WTC11 (cell line): ENCODE data around the gene PPP1R14D. TPM values are rescaled to one million over a fixed set of nuclear protein-coding genes. Genes with fewer than 3 reads are reported as not detected.

Source experiments
- ATAC-seq: fragments of 200-7000 bp; cut with Tn5 transposase; 2 replicates; pipeline ENCODE4 v1.10.0; 2021; ENCODE audit warnings: mild to moderate bottlenecking, moderate library complexity
- CTCF ChIA-PET: fragments of 300-600 bp; sonication (Branson Sonifier 250); formaldehyde crosslinking; loops from one replicate; lab custom pipeline; 2021; ENCODE audit warnings: antibody characterized with exemption; lab: Charles Lee
- POLR2A ChIA-PET: fragments of 350-600 bp; sonication (Branson Sonifier 250); formaldehyde crosslinking; loops from one replicate; lab custom pipeline; 2021; ENCODE audit warnings: antibody characterized with exemption; lab: Charles Lee
- DNase-seq: peaks from one replicate; pipeline ENCODE4 v3.0.0; 2021; ENCODE audit warnings: low spot score
- H3K27ac Mint-ChIP-seq: 2 replicates; pipeline ENCODE4 v1.8.0; 2021; ENCODE audit warnings: mixed read lengths
- H3K27me3 Mint-ChIP-seq: 2 replicates; pipeline ENCODE4 v1.8.0; 2021; ENCODE audit warnings: low read depth, mild to moderate bottlenecking, moderate library complexity, mixed read lengths
- H3K36me3 Mint-ChIP-seq: 2 replicates; pipeline ENCODE4 v1.8.0; 2021; ENCODE audit warnings: mixed read lengths
- H3K4me1 Mint-ChIP-seq: 2 replicates; pipeline ENCODE4 v1.8.0; 2022; ENCODE audit warnings: mixed read lengths
- H3K4me3 Mint-ChIP-seq: 2 replicates; pipeline ENCODE4 v1.8.0; 2021; ENCODE audit warnings: mild to moderate bottlenecking, moderate library complexity, mixed read lengths
- H3K9me3 Mint-ChIP-seq: 2 replicates; pipeline ENCODE4 v1.8.0; 2021; ENCODE audit warnings: mixed read lengths
- ATF2 ChIP-seq: sonication (generic); formaldehyde crosslinking; IDR thresholded peaks from 2 replicates; pipeline ENCODE4 v1.8.1; 2022; ENCODE audit warnings: low read depth, missing genetic modification reagents, borderline replicate concordance
- CREM ChIP-seq: sonication (generic); formaldehyde crosslinking; IDR thresholded peaks from 2 replicates; pipeline ENCODE4 v1.8.1; 2022; ENCODE audit warnings: mild to moderate bottlenecking, missing genetic modification reagents, moderate library complexity
- ETV6 ChIP-seq: sonication (generic); formaldehyde crosslinking; IDR thresholded peaks from 2 replicates; pipeline ENCODE4 v1.8.1; 2022; ENCODE audit warnings: mild to moderate bottlenecking, missing genetic modification reagents
- FOXJ3 ChIP-seq: sonication (generic); formaldehyde crosslinking; IDR thresholded peaks from 2 replicates; pipeline ENCODE4 v1.9.0; 2021; ENCODE audit warnings: missing genetic modification reagents, mild to moderate bottlenecking, borderline replicate concordance
- JUN ChIP-seq: sonication (generic); formaldehyde crosslinking; IDR thresholded peaks from 2 replicates; pipeline ENCODE4 v1.8.0; 2023; ENCODE audit warnings: mild to moderate bottlenecking, missing genetic modification reagents
- NFATC4 ChIP-seq: fragments of 250-450 bp; sonication (Bioruptor Pico); IDR thresholded peaks from 2 replicates; pipeline ENCODE4 v1.9.0; 2021; ENCODE audit warnings: mild to moderate bottlenecking
- USF1 ChIP-seq: sonication (generic); formaldehyde crosslinking; IDR thresholded peaks from 2 replicates; pipeline ENCODE4 v1.8.0; 2022; ENCODE audit warnings: mild to moderate bottlenecking, missing genetic modification reagents
- ZNF281 ChIP-seq: sonication (generic); formaldehyde crosslinking; IDR thresholded peaks from 2 replicates; pipeline ENCODE4 v1.8.0; 2023; ENCODE audit warnings: mild to moderate bottlenecking, missing genetic modification reagents
- ZNF512 ChIP-seq: sonication (generic); formaldehyde crosslinking; IDR thresholded peaks from 2 replicates; pipeline ENCODE4 v1.8.1; 2022; ENCODE audit warnings: missing genetic modification reagents, borderline replicate concordance
- ZSCAN18 ChIP-seq: fragments of 250-450 bp; sonication (Bioruptor Pico); IDR thresholded peaks from 2 replicates; pipeline ENCODE4 v2.1.2; 2022; ENCODE audit warnings: mild to moderate bottlenecking, moderate library complexity
- total RNA-seq: library from RNA; stranded (reverse); gene quantifications from 3 replicates; pipeline ENCODE4 v1.2.3, GENCODE V29; 2021

The PPP1R14D gene
- total RNA-seq, 1 experiment from 2014 or later, result not detected

GRCh38 chr15:40767838-40768500, 60.5 kb downstream of the PPP1R14D start (continued):
- TF ChIP-seq ATF2 (CRISPR knock-in tag) (no peak), NFATC4 (no peak), FOXJ3 (no peak)

GRCh38 chr15:40766906-40767837, 61.3 kb downstream of the PPP1R14D start:
- Mint-ChIP-seq H3K4me3 (no peak overlapping the region), H3K4me1 (peaks cover 31% of the 10 kb centered on the region), H3K9me3 (no peaks in the 10 kb centered on the region)
- no peak for ATAC-seq
- CTCF ChIA-PET, result interaction anchor here (0.5 to 7.8 kb wide), 12 partner anchors 16 to 304 kb away, joined by 3 to 60 read pairs (median 4); partner anchors contain the start of genes DNAJC17, VPS18 and ZFYVE19
- TF ChIP-seq JUN (no peak), ATF2 (CRISPR knock-in tag) (no peak), CREM (CRISPR knock-in tag) (no peak), ZNF512 (CRISPR knock-in tag) (no peak), ZNF281 (no peak), NFATC4 (no peak), USF1 (CRISPR knock-in tag) (no peak), ZSCAN18 (no peak), ETV6 (CRISPR knock-in tag) (no peak)
- TF ChIP-seq, all 79 proteins: peak for 0
- POLR2A ChIA-PET, result interaction anchor here (0.5 to 1.2 kb wide), 2 partner anchors 8 to 20 kb away, joined by 3 to 4 read pairs; no protein-coding TSS in a partner anchor
- Mint-ChIP-seq H3K27ac (no peak overlapping the region), H3K36me3 (no peaks in the 10 kb centered on the region; the same call in 1 of the 2 replicates), H3K27me3 (peaks cover 11% of the 10 kb centered on the region)
- DNase-seq, result no peak
